ENCODE results near the gene AP5B1.
A peak's percentile ranks its signal among the peaks of the same experiment; 100 is the strongest.

The AP5B1 gene

GRCh38 chr11:65780770-65781151 lies at the start of gene AP5B1:
AP5B1 (minus strand) TSS chr11:65780976; CDS start chr11:65780591, 385 bp downstream.
- DNase-seq = no peak

GRCh38 chr11:65829459-65829858 lies 48.7 kb upstream of the AP5B1 start:
- DNase-seq = no peak

GRCh38 chr11:65826984-65827735 lies 46.4 kb upstream of the AP5B1 start:
- no peak for DNase-seq

- DNase-seq = peak; percentile 4
Observed at GRCh38 chr11:65822776-65823528, 42.2 kb upstream of the AP5B1 start.

- no peak for DNase-seq
Observed at GRCh38 chr11:65821107-65821506, 40.3 kb upstream of the AP5B1 start.

- DNase-seq = peak; percentile 92
Observed at GRCh38 chr11:65817835-65818680, 37.3 kb upstream of the AP5B1 start.

- DNase-seq = no peak
Observed at GRCh38 chr11:65817312-65817834, 36.6 kb upstream of the AP5B1 start.

GRCh38 chr11:65816696-65817095 lies 35.9 kb upstream of the AP5B1 start:
- no peak for DNase-seq

GRCh38 chr11:65814986-65815565 lies 34.3 kb upstream of the AP5B1 start:
- no peak for DNase-seq

GRCh38 chr11:65814131-65814985 lies 33.6 kb upstream of the AP5B1 start:
- DNase-seq = no peak

- DNase-seq = no peak
Observed at GRCh38 chr11:65811764-65812475, 31.1 kb upstream of the AP5B1 start.

- no peak for DNase-seq
Observed at GRCh38 chr11:65810046-65810868, 29.5 kb upstream of the AP5B1 start.

GRCh38 chr11:65809496-65809895 lies 28.7 kb upstream of the AP5B1 start:
- DNase-seq = no peak

GRCh38 chr11:65808744-65809341 lies 28.1 kb upstream of the AP5B1 start:
- no peak for DNase-seq

GRCh38 chr11:65806979-65807378 lies 26.2 kb upstream of the AP5B1 start:
- DNase-seq = no peak

GRCh38 chr11:65803797-65804492 lies 23.2 kb upstream of the AP5B1 start:
- no peak for DNase-seq

GRCh38 chr11:65802841-65803240 lies 22.1 kb upstream of the AP5B1 start:
- DNase-seq = no peak

GRCh38 chr11:65801153-65801987 lies 20.6 kb upstream of the AP5B1 start:
- no peak for DNase-seq
